NCI-H2227 (cell line): Measurements from ENCODE around the gene NHEJ1.

Experiments used
- DNase-seq: peaks from one replicate; lab custom pipeline; 2025; ENCODE audit not compliant: unreplicated experiment; lab: John Stamatoyannopoulos, UW

Gene NHEJ1

GRCh38 chr2:219124381-219125110, 36.1 kb downstream of the NHEJ1 start:
- no peak for DNase-seq

GRCh38 chr2:219123356-219124135, 37.1 kb downstream of the NHEJ1 start:
- no peak for DNase-seq

DNA sequence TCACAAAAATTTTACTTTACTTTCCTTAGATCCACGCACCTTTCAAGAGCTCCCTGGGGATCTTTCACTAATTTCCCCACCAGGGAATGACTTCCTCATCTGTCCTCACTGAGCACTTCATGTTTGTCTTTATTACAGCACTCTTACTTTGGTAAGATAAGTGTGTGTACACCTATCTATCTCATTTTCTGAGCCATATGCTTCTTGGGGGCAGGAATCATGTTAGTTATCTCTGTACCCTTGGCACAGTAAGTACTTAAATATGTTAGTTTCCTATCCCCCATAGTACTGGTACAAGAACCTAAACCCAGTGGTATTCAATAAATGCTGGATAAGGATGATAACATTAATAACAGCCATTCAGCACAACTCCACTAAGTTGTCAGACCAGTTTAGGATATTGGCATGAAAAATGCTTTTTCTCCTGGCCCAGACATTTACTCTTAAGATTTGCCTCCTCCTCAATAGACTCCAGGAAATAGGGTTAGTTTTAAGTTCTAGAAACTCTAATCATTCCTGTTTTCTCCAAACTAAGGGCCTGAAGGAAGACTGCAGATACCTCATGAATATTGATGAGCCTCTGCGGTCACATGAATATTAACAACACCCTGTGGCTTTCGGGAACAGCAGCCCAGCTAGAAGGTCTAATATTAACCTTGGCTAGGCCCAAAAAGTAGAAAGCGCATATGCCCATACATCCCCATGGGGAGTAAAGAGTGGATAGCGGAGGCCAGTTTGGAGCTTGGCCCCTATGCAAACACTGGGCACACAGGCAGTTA, 38.2 kb downstream of the NHEJ1 start:
- no peak for DNase-seq

- no peak for DNase-seq
Measured at GRCh38 chr2:219120082-219120481, 40.5 kb downstream of the NHEJ1 start.

- DNase-seq = peak; percentile 71
Measured at GRCh38 chr2:219119422-219120043, 41.1 kb downstream of the NHEJ1 start.

DNA sequence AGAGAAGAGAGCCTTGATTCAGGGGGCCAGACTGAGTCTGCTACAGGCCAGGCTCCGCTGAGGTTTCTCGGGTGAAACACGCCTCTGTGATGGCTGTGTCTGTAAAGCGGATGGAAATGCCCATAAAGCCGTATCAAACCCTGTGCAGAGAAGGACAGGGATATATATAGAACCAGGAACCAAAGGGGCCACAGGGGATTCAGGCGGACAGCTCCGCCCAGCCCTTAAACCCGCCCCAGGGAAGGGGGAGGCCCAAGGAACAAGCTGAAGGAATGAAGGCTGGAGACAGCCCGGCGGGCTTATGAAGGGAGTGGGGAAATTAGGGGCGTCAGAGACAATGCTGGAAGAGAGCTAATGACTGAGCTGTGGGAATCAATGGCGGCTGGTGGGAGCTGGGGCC, 42.1 kb downstream of the NHEJ1 start:
- DNase-seq = peak; percentile 8

DNA sequence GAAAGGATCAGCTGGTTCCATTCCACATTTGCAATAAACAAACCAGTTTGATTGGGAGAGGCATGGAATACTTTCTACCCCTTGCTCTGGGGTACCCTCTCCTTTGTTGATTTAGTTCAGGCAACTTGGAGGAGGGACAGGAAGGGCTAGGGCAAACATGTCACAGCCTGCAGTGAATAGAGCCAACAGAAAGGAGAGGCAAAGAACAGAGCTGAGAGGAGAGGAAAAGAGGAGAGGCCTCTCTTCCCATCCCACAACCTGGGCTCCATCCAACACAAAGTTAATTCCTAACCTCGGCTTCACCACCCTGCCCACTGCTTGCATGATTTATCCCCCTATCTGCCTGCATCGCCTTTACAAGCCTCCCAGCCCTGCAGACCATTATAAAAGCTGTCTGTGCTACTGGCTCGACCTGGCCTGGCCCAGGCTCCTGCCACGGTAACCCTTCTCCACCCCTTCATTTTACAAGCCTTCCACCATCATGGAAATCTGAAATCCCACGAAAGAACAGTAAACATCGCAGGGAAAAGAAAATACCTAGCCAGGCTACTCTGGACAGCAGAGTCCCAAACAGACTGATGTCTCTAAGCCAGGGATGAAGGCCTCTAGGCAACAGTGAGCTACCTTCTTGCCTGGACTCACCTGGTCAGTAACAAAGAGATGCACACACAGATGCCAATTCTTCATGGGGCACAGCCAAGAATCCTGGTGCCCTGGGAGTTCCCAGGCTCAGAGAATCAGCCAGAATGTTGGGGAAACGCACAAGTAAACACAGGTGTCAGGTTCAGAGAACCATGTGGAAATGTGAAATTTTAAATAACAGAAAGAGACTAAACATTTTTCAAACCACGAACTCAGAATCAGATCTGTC, 43.6 kb downstream of the NHEJ1 start:
- DNase-seq = no peak

- no peak for DNase-seq
Measured at GRCh38 chr2:219112651-219113338, 47.8 kb downstream of the NHEJ1 start.

- DNase-seq = no peak
Measured at GRCh38 chr2:219112062-219112406, 48.6 kb downstream of the NHEJ1 start.

DNA sequence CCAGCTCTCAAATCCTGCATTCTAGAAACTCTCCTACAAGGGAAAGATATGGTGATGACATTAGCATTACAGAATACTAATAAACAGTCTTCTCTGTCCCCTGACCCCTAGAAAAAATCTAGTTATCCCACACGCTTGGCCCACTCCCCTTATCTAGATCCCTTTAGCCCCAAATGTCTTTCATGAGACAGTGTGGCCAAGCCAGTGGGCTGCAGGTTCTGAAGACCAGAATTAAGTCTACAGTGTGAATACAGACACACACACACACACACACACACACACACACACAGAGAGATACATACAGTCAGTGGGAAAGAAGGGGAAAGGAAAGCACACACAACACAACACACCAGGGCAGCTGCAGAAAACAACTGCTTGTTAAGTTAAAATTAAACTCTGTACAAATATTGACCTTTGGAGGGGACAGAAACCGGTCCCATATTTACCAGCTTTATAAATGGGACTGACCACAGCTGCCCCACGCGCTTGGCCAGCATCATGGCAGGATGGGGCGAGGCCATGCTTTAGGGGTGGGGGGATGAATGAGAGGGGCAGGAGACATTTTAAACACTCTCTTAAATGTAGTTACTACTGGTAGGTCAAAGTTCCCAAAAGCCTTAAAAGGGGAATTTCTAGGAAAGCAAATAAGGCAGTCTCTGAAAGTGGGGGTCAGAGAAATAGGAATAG, 49.1 kb downstream of the NHEJ1 start:
- no peak for DNase-seq

- DNase-seq = peak; percentile 52
Measured at GRCh38 chr2:219109471-219109870, 51.1 kb downstream of the NHEJ1 start.

GRCh38 chr2:219107758-219108157, 52.9 kb downstream of the NHEJ1 start:
- peak; percentile 38 for DNase-seq

- no peak for DNase-seq
Measured at GRCh38 chr2:219106251-219106650, 54.4 kb downstream of the NHEJ1 start.

DNA sequence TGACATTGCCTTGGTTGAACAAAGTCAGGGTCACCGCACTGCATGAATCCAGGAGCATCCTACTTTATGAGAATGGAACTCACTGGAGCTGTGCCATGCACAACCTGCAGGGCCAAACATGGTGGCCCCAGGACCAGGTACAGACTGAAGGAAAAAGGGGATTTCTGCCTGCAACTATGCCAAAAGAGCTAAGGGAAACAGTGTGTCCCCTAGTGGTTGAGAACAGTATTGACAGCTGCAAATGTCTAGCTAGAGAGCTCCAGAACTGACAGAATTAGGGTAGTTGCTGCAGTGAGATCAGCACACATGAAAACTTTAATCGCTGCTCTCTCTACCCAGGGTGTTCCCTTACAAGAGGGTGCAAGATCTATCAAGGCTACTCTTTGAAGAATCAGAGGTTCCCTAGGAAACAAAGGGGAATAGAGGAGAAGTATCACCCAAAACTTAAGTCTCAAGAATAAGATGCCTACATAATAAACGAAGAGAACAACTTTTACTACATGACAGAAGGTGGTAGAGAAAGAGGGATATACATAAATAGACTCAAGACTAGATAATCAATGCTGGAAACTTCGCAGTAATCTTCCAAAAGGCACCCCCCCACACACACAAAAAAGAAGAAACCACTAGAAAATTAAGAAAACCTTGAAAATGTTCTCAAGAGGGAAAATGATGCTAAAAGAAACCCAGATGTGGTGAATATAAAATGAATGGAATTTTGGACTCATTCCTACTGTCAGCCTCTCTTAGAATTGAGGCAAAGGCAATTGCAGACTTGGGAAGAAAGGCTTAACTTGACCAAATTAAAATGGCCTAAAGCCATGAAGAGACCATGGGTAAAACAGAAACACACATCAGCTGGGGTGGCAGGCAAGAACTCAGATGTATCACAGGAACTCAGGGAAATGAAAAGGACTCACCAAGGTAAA, 56.2 kb downstream of the NHEJ1 start:
- DNase-seq = peak; percentile 48

GRCh38 chr2:219099329-219099728, 61.3 kb downstream of the NHEJ1 start:
- DNase-seq = no peak

GRCh38 chr2:219095406-219095935, 65.1 kb downstream of the NHEJ1 start:
- DNase-seq = no peak

GRCh38 chr2:219094171-219094570, 66.4 kb downstream of the NHEJ1 start:
- DNase-seq = no peak
